IMR-90 (cell line): ENCODE measurements around the gene TAF4. TPM values are rescaled to one million over a fixed set of nuclear protein-coding genes. Genes with fewer than 3 reads are reported as not detected.

ENCODE experiments used
- ATAC-seq: fragments of 200-7000 bp; cut with Tn5 transposase; 2 replicates; pipeline ENCODE4 v1.9.1; 2020; ENCODE audit warnings: low read depth, mild to moderate bottlenecking, moderate library complexity
- BruUV-seq: library from RNA; stranded (reverse); fragments of 400-500 nt; replicated peaks from 2 replicates; lab custom pipeline; 2021; lab: Mats Ljungman, UMichigan
- CTCF ChIA-PET: fragments of 300-600 bp; formaldehyde crosslinking; extraction: SDS; loops from one replicate; lab custom pipeline; 2021; ENCODE audit warnings: antibody characterized with exemption; lab: Yijun Ruan, JAX
- POLR2A ChIA-PET: fragments of 300-600 bp; sonication (Branson Sonifier 250); formaldehyde crosslinking; loops from one replicate; lab custom pipeline; 2022; ENCODE audit warnings: antibody characterized with exemption; ENCODE audit not compliant: unreplicated experiment; lab: Charles Lee
- DNase-seq: peaks from one replicate; pipeline ENCODE4 v3.0.0; 2013
- H2AFZ ChIP-seq: replicated peaks from 2 replicates; pipeline ENCODE3; 2013; ENCODE audit warnings: low read length, mild to moderate bottlenecking; ENCODE audit not compliant: poor library complexity
- H2AK5ac ChIP-seq: 2 replicates; pipeline ENCODE4 v1.6.1; 2013; ENCODE audit warnings: low read depth, low read length, inconsistent platforms
- H2AK9ac ChIP-seq: replicated peaks from 2 replicates; pipeline ENCODE3; 2013; ENCODE audit warnings: mild to moderate bottlenecking, low read depth, low read length, moderate library complexity; ENCODE audit not compliant: poor library complexity
- H2BK120ac ChIP-seq: 2 replicates; pipeline ENCODE4 v1.6.1; 2013; ENCODE audit warnings: low read depth, low read length, inconsistent platforms
- H2BK15ac ChIP-seq: 3 replicates; pipeline ENCODE4 v1.6.1; 2013; ENCODE audit warnings: low read depth, low read length, inconsistent platforms
- H2BK20ac ChIP-seq: 2 replicates; pipeline ENCODE4 v1.6.1; 2013; ENCODE audit warnings: low read depth, mild to moderate bottlenecking, inconsistent platforms, low read length, moderate library complexity
- H2BK5ac ChIP-seq: 2 replicates; pipeline ENCODE4 v1.6.1; 2013; ENCODE audit warnings: mild to moderate bottlenecking, low read depth, low read length, inconsistent platforms; ENCODE audit not compliant: poor library complexity, severe bottlenecking
- H3K14ac ChIP-seq: replicated peaks from 2 replicates; pipeline ENCODE4 v1.6.1; 2013; ENCODE audit warnings: low read depth, low read length, inconsistent platforms
- H3K18ac ChIP-seq: 2 replicates; pipeline ENCODE4 v1.6.1; 2013; ENCODE audit warnings: low read depth, low read length, control low read depth
- H3K23ac ChIP-seq: 2 replicates; pipeline ENCODE4 v1.6.1; 2013; ENCODE audit warnings: low read depth, low read length, inconsistent platforms
- H3K27ac ChIP-seq: 2 replicates; pipeline ENCODE4 v1.5.1; 2013; ENCODE audit warnings: mild to moderate bottlenecking, control low read depth, low read length; ENCODE audit not compliant: insufficient read depth
- H3K27me3 ChIP-seq: 2 replicates; pipeline ENCODE4 v1.6.1; 2013; ENCODE audit warnings: low read length; ENCODE audit not compliant: control insufficient read depth, insufficient read depth
- H3K36me3 ChIP-seq: 2 replicates; pipeline ENCODE4 v1.6.1; 2013; ENCODE audit warnings: low read length, mixed read lengths; ENCODE audit not compliant: control insufficient read depth, insufficient read depth
- H3K4ac ChIP-seq: 2 replicates; pipeline ENCODE4 v1.6.1; 2013; ENCODE audit warnings: low read depth, low read length, inconsistent platforms
- H3K4me1 ChIP-seq: 2 replicates; pipeline ENCODE4 v1.6.1; 2013; ENCODE audit warnings: low read length, mixed read lengths; ENCODE audit not compliant: control insufficient read depth, insufficient read depth
- H3K4me2 ChIP-seq: 2 replicates; pipeline ENCODE4 v1.6.1; 2013; ENCODE audit warnings: low read depth, mild to moderate bottlenecking, control low read depth, low read length, moderate library complexity
- H3K4me3 ChIP-seq: 2 replicates; pipeline ENCODE4 v1.5.1; 2013; ENCODE audit warnings: low read depth, mild to moderate bottlenecking, control low read depth, low read length, moderate library complexity; ENCODE audit not compliant: insufficient read depth
- H3K56ac ChIP-seq: 2 replicates; pipeline ENCODE4 v1.6.1; 2013; ENCODE audit warnings: low read length, inconsistent platforms; ENCODE audit not compliant: insufficient read depth; ENCODE audit errors: extremely low read depth
- H3K79me1 ChIP-seq, 2 experiments: 2 replicates each; pipeline ENCODE4 v1.6.1; 2013; ENCODE audit warnings: low read length in 2 of 2, inconsistent platforms in 1 of 2, low read depth in 1 of 2
- H3K9ac ChIP-seq: 2 replicates; pipeline ENCODE4 v1.6.1; 2013; ENCODE audit warnings: low read depth, low read length, control low read depth
- H3K9me1 ChIP-seq: 2 replicates; pipeline ENCODE4 v1.6.1; 2013; ENCODE audit warnings: low read length, inconsistent platforms; ENCODE audit not compliant: insufficient read depth
- H3K9me3 ChIP-seq: 2 replicates; pipeline ENCODE4 v1.6.1; 2013; ENCODE audit warnings: low read length; ENCODE audit not compliant: control insufficient read depth, insufficient read depth
- H4K20me1 ChIP-seq: 2 replicates; pipeline ENCODE4 v1.6.1; 2013; ENCODE audit warnings: low read length, inconsistent platforms; ENCODE audit not compliant: insufficient read depth
- H4K5ac ChIP-seq: 2 replicates; pipeline ENCODE4 v1.6.1; 2013; ENCODE audit warnings: mild to moderate bottlenecking, low read depth, low read length, control low read depth
- H4K8ac ChIP-seq, 2 experiments: 2 replicates each; pipeline ENCODE4 v1.6.1; 2013; ENCODE audit warnings: low read depth in 2 of 2, low read length in 2 of 2, control low read depth in 1 of 2, inconsistent platforms in 1 of 2
- H4K91ac ChIP-seq: 2 replicates; pipeline ENCODE4 v1.6.1; 2013; ENCODE audit warnings: low read depth, low read length, inconsistent platforms; ENCODE audit not compliant: insufficient read depth
- BHLHE40 ChIP-seq: fragments of 150-350 bp; IDR thresholded peaks from 2 replicates; pipeline ENCODE4 v1.6.1; 2016; ENCODE audit warnings: mild to moderate bottlenecking, low read depth, low read length
- CEBPB ChIP-seq: IDR thresholded peaks from 2 replicates; pipeline ENCODE4 v1.6.1; 2012; ENCODE audit warnings: low read depth, low read length, improper control_type of control experiment
- CHD1 ChIP-seq: IDR thresholded peaks from 2 replicates; pipeline ENCODE4 v1.6.1; 2012; ENCODE audit warnings: low read depth, low read length, improper control_type of control experiment
- FOS ChIP-seq: fragments of 150-350 bp; IDR thresholded peaks from 2 replicates; pipeline ENCODE4 v1.6.1; 2016; ENCODE audit warnings: low read depth, low read length
- MAFK ChIP-seq: IDR thresholded peaks from 2 replicates; pipeline ENCODE4 v1.6.1; 2012; ENCODE audit warnings: low read depth, low read length, improper control_type of control experiment
- MAZ ChIP-seq: IDR thresholded peaks from 2 replicates; pipeline ENCODE4 v1.6.1; 2012; ENCODE audit warnings: low read depth, mild to moderate bottlenecking, low read length, improper control_type of control experiment, moderate library complexity, borderline replicate concordance
- RAD21 ChIP-seq: IDR thresholded peaks from 2 replicates; pipeline ENCODE4 v1.6.1; 2012; ENCODE audit warnings: low read length, improper control_type of control experiment
- RCOR1 ChIP-seq: IDR thresholded peaks from 2 replicates; pipeline ENCODE4 v1.6.1; 2012; ENCODE audit warnings: mild to moderate bottlenecking, low read length, improper control_type of control experiment; ENCODE audit not compliant: insufficient replicate concordance
- SMC3 ChIP-seq: fragments of 150-350 bp; IDR thresholded peaks from 2 replicates; pipeline ENCODE4 v1.6.1; 2016; ENCODE audit warnings: low read depth, mild to moderate bottlenecking, antibody characterized with exemption, low read length, moderate library complexity
- whole genome bisulfite sequencing, 2 experiments: methylation state at CpG; one replicate each; pipeline versions ENCODE4 v1.1.5 to v1.1.7; 2013; ENCODE audit warnings: missing lambda C conversion rate in 2 of 2; ENCODE audit not compliant: insufficient read length in 1 of 2; ENCODE audit errors: extremely low coverage in 2 of 2; 5-methylcytosine and 5-hydroxymethylcytosine counted together
- dilution Hi-C: fragments of 300-500 bp; cut with HindIII; formaldehyde crosslinking; loops from one replicate; pipeline ENCODE4 v1.14.3; 2018; ENCODE audit warnings: low sequenced_read_pairs; ENCODE audit not compliant: unreplicated experiment
- in situ Hi-C: fragments of 300-500 bp; cut with MboI; formaldehyde crosslinking; loops from 3 replicates; pipeline ENCODE4 v1.14.3; 2019; ENCODE audit warnings: low sequenced_read_pairs, inconsistent platforms, mixed read lengths
- intact Hi-C: fragments of 100-400 bp; cut with micrococcal nuclease; formaldehyde crosslinking; loops from 2 replicates; pipeline ENCODE4 v1.10.0; 2022
- polyA plus RNA-seq, 3 experiments: library from polyadenylated mRNA; depleted of rRNA; stranded (reverse); fragments of >200 nt; gene quantifications; 2 replicates each; pipeline ENCODE4 v1.2.3, GENCODE V29; 2012; ENCODE audit warnings: low replicate concordance in 1 of 3
- total RNA-seq: library from RNA; depleted of rRNA; stranded (reverse); fragments of >200 nt; gene quantifications from 2 replicates; pipeline ENCODE4 v1.2.3, GENCODE V29; 2012
- TF ChIP-seq, protein P1 (sequence below): conservative IDR thresholded peaks from 2 replicates; pipeline ENCODE4 v1.5.1; 2012; ENCODE audit warnings: mild to moderate bottlenecking, low read depth, low read length, improper control_type of control experiment
- TF ChIP-seq, protein P2 (sequence below): fragments of 150-350 bp; IDR thresholded peaks from 2 replicates; pipeline ENCODE4 v1.6.1; 2016; ENCODE audit warnings: low read depth, mild to moderate bottlenecking, low read length, moderate library complexity, borderline replicate concordance

TAF4 gene
- total and polyA plus RNA-seq, 2 of the 4 experiments (the other 2 are of a cell fraction) = 1.4 to 5.1 TPM

DNA sequence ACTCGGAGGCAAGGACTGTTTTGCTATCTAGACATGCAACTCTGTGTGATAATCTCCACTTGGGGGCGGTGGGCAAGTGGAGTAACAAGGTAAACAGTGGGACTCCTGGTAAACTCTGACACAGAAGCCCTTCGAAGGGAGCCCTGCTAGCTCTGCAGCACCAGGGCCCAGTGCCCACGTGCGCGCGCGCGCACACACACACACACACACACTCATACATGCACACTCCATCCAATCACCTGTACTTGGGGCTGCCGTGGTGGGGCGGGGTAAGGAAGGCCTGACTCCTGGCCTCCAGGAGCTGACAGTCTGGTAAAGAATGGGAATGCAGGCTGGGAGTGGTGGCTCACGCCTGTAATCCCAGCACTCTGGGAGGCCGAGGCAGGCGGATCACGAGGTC, 36.4 kb downstream of the TAF4 start:
- intact Hi-C loops (loop anchor here (5.0 kb wide), 1 partner anchor 33 kb away; no protein-coding TSS in a partner anchor), dilution Hi-C loops (no loop called here), in situ Hi-C loops (no loop called here)
- peaks cover 52 to 79% of the 10 kb centered on the region in 2 experiments for H3K79me1 ChIP-seq
- ATAC-seq = no peak
- H2BK5ac ChIP-seq = no peak overlapping the region
- no peak overlapping the region for H4K91ac ChIP-seq
- POLR2A ChIA-PET = interaction anchor here (0.6 kb wide), 1 partner anchor 37 kb away, joined by 3 read pairs; no protein-coding TSS in a partner anchor
- no peak for DNase-seq
- no peak overlapping the region for H3K27ac ChIP-seq
- no peak overlapping the region for H2BK20ac ChIP-seq
- H3K4me1 ChIP-seq = peaks cover 11% of the 10 kb centered on the region; the same call in 1 of the 2 replicates
- no peak overlapping the region for H3K56ac ChIP-seq
- H2BK120ac ChIP-seq = no peak overlapping the region
- BruUV-seq = no TSS peak
- H3K18ac ChIP-seq = no peak overlapping the region
- no peak overlapping the region for H2AK9ac ChIP-seq
- H3K9me3 ChIP-seq = no peaks in the 10 kb centered on the region
- no peak overlapping the region for H3K14ac ChIP-seq
- H2AK5ac ChIP-seq = no peak overlapping the region
- no peak overlapping the region for H3K23ac ChIP-seq
- CTCF ChIA-PET = interaction anchor here (0.6 kb wide), 2 partner anchors 9 to 353 kb away, joined by 3 read pairs; no protein-coding TSS in a partner anchor
- H4K20me1 ChIP-seq = peaks cover 70% of the 10 kb centered on the region
- TF ChIP-seq MAFK (no peak), FOS (no peak), BHLHE40 (no peak), RCOR1 (no peak), SMC3 (no peak), CEBPB (no peak), MAZ (no peak), RAD21 (no peak), CHD1 (no peak)
- TF ChIP-seq, protein P1, sequence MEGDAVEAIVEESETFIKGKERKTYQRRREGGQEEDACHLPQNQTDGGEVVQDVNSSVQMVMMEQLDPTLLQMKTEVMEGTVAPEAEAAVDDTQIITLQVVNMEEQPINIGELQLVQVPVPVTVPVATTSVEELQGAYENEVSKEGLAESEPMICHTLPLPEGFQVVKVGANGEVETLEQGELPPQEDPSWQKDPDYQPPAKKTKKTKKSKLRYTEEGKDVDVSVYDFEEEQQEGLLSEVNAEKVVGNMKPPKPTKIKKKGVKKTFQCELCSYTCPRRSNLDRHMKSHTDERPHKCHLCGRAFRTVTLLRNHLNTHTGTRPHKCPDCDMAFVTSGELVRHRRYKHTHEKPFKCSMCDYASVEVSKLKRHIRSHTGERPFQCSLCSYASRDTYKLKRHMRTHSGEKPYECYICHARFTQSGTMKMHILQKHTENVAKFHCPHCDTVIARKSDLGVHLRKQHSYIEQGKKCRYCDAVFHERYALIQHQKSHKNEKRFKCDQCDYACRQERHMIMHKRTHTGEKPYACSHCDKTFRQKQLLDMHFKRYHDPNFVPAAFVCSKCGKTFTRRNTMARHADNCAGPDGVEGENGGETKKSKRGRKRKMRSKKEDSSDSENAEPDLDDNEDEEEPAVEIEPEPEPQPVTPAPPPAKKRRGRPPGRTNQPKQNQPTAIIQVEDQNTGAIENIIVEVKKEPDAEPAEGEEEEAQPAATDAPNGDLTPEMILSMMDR = no peak
- TF ChIP-seq, protein P2, sequence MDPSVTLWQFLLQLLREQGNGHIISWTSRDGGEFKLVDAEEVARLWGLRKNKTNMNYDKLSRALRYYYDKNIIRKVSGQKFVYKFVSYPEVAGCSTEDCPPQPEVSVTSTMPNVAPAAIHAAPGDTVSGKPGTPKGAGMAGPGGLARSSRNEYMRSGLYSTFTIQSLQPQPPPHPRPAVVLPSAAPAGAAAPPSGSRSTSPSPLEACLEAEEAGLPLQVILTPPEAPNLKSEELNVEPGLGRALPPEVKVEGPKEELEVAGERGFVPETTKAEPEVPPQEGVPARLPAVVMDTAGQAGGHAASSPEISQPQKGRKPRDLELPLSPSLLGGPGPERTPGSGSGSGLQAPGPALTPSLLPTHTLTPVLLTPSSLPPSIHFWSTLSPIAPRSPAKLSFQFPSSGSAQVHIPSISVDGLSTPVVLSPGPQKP = no peak
- no peak overlapping the region for H4K5ac ChIP-seq
- peaks cover 9% of the 10 kb centered on the region; the same call in 1 of the 2 replicates for H3K9me1 ChIP-seq
- H3K4ac ChIP-seq = no peak overlapping the region
- H3K4me2 ChIP-seq = no peak overlapping the region
- no peak overlapping the region for H3K4me3 ChIP-seq
- no peak overlapping the region for H2AFZ ChIP-seq
- no peak overlapping the region for H4K8ac ChIP-seq
- no peaks in the 10 kb centered on the region for H3K27me3 ChIP-seq
- H2BK15ac ChIP-seq = no peak overlapping the region
- H3K36me3 ChIP-seq = no peaks in the 10 kb centered on the region
- 86% methylated on average over 1 of the region's 15 CpGs; no CpG with 5 or more reads in 1 of the 2 experiments for WGBS, 2 experiments
- no peak overlapping the region for H3K9ac ChIP-seq
